Smooth muscle cell of bladder (primary cell): ENCODE measurements around the gene CELF5. TPM values are rescaled to one million over a fixed set of nuclear protein-coding genes. Genes with fewer than 3 reads are reported as not detected.

Source experiments
- total RNA-seq: library from RNA; depleted of rRNA; stranded (reverse); fragments of >200 nt; gene quantifications from 2 replicates; pipeline ENCODE4 v1.2.3, GENCODE V29; 2014

The CELF5 gene
- 0.09 TPM in 1 of 2 replicates, not detected in the other for total RNA-seq

GRCh38 chr19:3224346-3225168, at the start of gene CELF5:
CELF5 (plus strand) TSS chr19:3224661; CDS start chr19:3224740, 79 bp downstream.

GRCh38 chr19:3178377-3178972, 46.0 kb upstream of the CELF5 start, which contains the start of gene S1PR4:
S1PR4 (plus strand) TSS chr19:3178769; CDS start chr19:3178793, 24 bp downstream.

GRCh38 chr19:3185461-3186159, 38.9 kb upstream of the CELF5 start, which contains the start of gene NCLN:
NCLN (plus strand) TSS chr19:3185930; CDS start chr19:3186031, 101 bp downstream.

Other genes starting within 250 kb of the CELF5 start
- 2.4 and 3.4 TPM in 2 replicates for gene TLE6, start 247.1 kb upstream of the CELF5 start, total RNA-seq
- 2.1 and 3.1 TPM in 2 replicates for gene TLE2, start 195.4 kb upstream of the CELF5 start, total RNA-seq
- gene TLE5, start 162.2 kb upstream of the CELF5 start, total RNA-seq = 109 and 139 TPM in 2 replicates
- 58.2 and 66.7 TPM in 2 replicates for gene GNA11, start 130.3 kb upstream of the CELF5 start, total RNA-seq
- gene GNA15, start 88.6 kb upstream of the CELF5 start, total RNA-seq = under 0.01 TPM in 1 of 2 replicates, not detected in the other
- gene S1PR4, start 45.9 kb upstream of the CELF5 start, total RNA-seq = not detected in 2 replicates
- gene NCLN, start 38.7 kb upstream of the CELF5 start, total RNA-seq = 32.4 and 36.7 TPM in 2 replicates
- 33.4 and 34.5 TPM in 2 replicates for gene NFIC, start 141.9 kb downstream of the CELF5 start, total RNA-seq